Transverse colon (tissue), 3 donors: Measurements from ENCODE around the gene PRCD.

Source experiments
- POLR2A ChIP-seq: fragments of 450-650 bp; IDR thresholded peaks from one replicate; pipeline ENCODE4 v1.6.1; 2016; ENCODE audit warnings: antibody characterized with exemption, mild to moderate bottlenecking, moderate library complexity
- POLR2AphosphoS5 ChIP-seq, 3 donors: sonication (generic); formaldehyde crosslinking; IDR thresholded peaks; one replicate each; pipeline ENCODE4 v1.6.1; 2016; ENCODE audit warnings: antibody characterized with exemption in 3 of 3

DNA sequence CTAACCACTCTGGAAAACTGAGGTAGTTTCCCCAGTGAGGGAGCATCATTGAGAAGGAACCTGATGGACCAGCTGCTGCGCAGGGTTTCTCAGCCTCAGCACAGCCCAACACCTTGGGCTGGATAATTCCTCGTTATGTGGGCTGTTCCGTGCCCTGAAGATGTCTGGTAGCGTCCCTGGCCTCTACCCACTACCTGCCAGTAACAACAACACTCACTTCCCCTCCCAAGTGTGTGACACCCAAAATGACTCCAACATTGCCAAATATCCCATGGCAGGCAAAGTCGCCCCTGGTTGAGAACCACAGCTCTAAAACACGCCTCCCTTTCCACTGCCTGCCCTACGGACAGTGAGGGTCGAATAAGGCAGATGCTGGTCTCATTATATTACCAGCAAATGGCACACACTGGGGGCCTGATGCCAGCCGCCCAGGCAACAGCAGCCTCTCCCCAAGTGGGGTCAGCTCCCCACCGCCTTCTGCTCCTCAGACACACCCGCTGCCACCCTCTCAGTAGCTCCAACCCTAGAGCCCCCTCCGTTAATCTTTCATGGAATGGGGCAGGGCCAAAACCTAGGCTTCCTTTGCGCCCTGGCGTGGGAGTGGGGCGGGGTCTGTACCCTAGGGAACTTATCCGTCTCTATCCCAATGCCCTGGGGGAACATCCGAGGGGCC is 39.6 kb upstream of the PRCD start:
- no peak for TF ChIP-seq POLR2AphosphoS5 (IDR thresholded peaks at IDR 0.05)
- TF ChIP-seq POLR2A: no peak
